Gastroesophageal sphincter (tissue), 4 donors: ENCODE results near the gene IL7R. TPM values are rescaled to one million over a fixed set of nuclear protein-coding genes. Genes with fewer than 3 reads are reported as not detected.

Source experiments
- ATAC-seq: fragments of 150-250 bp; one replicate; pipeline ENCODE4 v1.9.1; 2016; ENCODE audit warnings: mild to moderate bottlenecking, moderate library complexity
- H3K27ac ChIP-seq, 4 donors: fragments of 200-600 bp; sonication (generic) in 3 of 4; 1 replicate in 3 of 4; 2 replicates in 1 of 4; pipeline ENCODE4 v1.5.1; 2016 to 2019
- H3K27me3 ChIP-seq: fragments of 200-600 bp; sonication (generic); one replicate; pipeline ENCODE4 v1.5.1; 2019
- H3K36me3 ChIP-seq, 2 donors: fragments of 200-600 bp; sonication (generic); one replicate each; pipeline ENCODE4 v1.5.1; 2019; ENCODE audit warnings: control low read depth in 1 of 2
- H3K4me1 ChIP-seq, 3 donors: fragments of 200-600 bp; sonication (generic); 1 replicate in 2 of 3; 2 replicates in 1 of 3; pipeline ENCODE4 v1.5.1; 2016 to 2019; ENCODE audit warnings: control low read depth in 2 of 3
- H3K4me3 ChIP-seq, 2 donors: fragments of 200-600 bp; sonication (generic); one replicate each; pipeline ENCODE4 v1.5.1; 2019; ENCODE audit warnings: mild to moderate bottlenecking in 1 of 2, moderate library complexity in 1 of 2
- H3K9me3 ChIP-seq, 3 donors: fragments of 200-600 bp; sonication (generic); one replicate each; pipeline ENCODE4 v1.5.1; 2017 to 2019; ENCODE audit warnings: control low read depth in 2 of 3
- CTCF ChIP-seq, 4 experiments: fragments of 200-600 bp in 2 of 4; fragments of 450-650 bp in 2 of 4; sonication (generic) in 1 of 4; IDR thresholded peaks; one replicate each; pipeline ENCODE4 v1.5.1; 2017 to 2019; ENCODE audit warnings: antibody characterized with exemption in 4 of 4, mild to moderate bottlenecking in 2 of 4, moderate library complexity in 2 of 4
- EP300 ChIP-seq: sonication (generic); formaldehyde crosslinking; IDR thresholded peaks from one replicate; pipeline ENCODE4 v1.6.1; 2017; ENCODE audit warnings: antibody characterized with exemption, mild to moderate bottlenecking
- POLR2A ChIP-seq, 2 donors: fragments of 450-650 bp; IDR thresholded peaks; one replicate each; pipeline ENCODE4 v1.6.1; 2017; ENCODE audit warnings: antibody characterized with exemption in 2 of 2, mild to moderate bottlenecking in 2 of 2, moderate library complexity in 1 of 2
- POLR2AphosphoS5 ChIP-seq: sonication (generic); formaldehyde crosslinking; IDR thresholded peaks from one replicate; pipeline ENCODE4 v1.6.1; 2017; ENCODE audit warnings: antibody characterized with exemption
- WGBS, 2 donors: methylation state at CpG; one replicate each; pipeline ENCODE4 v1.1.5; 2018; ENCODE audit warnings: low coverage in 1 of 2; 5-methylcytosine and 5-hydroxymethylcytosine counted together
- total RNA-seq, 4 donors: library from RNA; depleted of rRNA; stranded (reverse); fragments of >200 nt; gene quantifications; one replicate each; pipeline ENCODE4 v1.1.0, GENCODE V29; 2016

Gene IL7R
- total RNA-seq, 4 donors from 2014 or later = 1.1 to 10.1 (median 4.0) TPM

- ATAC-seq = no peak
- Histone ChIP-seq H3K27me3 (no peaks in the 10 kb centered on the region), H3K4me1 (no peaks in the 10 kb centered on the region), H3K36me3 (no peaks in the 10 kb centered on the region), H3K4me3 (no peak overlapping the region), H3K9me3 (no peaks in the 10 kb centered on the region), H3K27ac (no peak overlapping the region)
- TF ChIP-seq POLR2A (IDR thresholded peaks at IDR 0.05) = no peak
- TF ChIP-seq EP300 = no peak
- no peak for TF ChIP-seq CTCF (IDR thresholded peaks at IDR 0.05)
- no peak for TF ChIP-seq POLR2AphosphoS5
- WGBS, 2 donors = 71 to 77% methylated on average over 9 to 10 of the region's 10 CpGs
Observed at GRCh38 chr5:35815089-35815936, 41.4 kb upstream of the IL7R start.

- no peaks in the 10 kb centered on the region for H3K36me3 ChIP-seq
- H3K27me3 ChIP-seq = no peaks in the 10 kb centered on the region
- ATAC-seq = no peak
- 47 to 64% methylated on average over 4 of the region's 4 CpGs for WGBS, 2 donors
- H3K4me1 ChIP-seq = no peaks in the 10 kb centered on the region
- no peaks in the 10 kb centered on the region for H3K9me3 ChIP-seq
- no peak overlapping the region for H3K4me3 ChIP-seq
- no peak overlapping the region for H3K27ac ChIP-seq
- no peak for TF ChIP-seq POLR2A (IDR thresholded peaks at IDR 0.05)
- no peak for TF ChIP-seq POLR2AphosphoS5
Observed at GRCh38 chr5:35816881-35817521, 39.7 kb upstream of the IL7R start.

- no peaks in the 10 kb centered on the region for H3K36me3 ChIP-seq
- no peak overlapping the region for H3K4me3 ChIP-seq
- ATAC-seq = no peak
- no peaks in the 10 kb centered on the region for H3K4me1 ChIP-seq
- H3K27me3 ChIP-seq = no peaks in the 10 kb centered on the region
- WGBS, 2 donors = 82 to 100% methylated on average over 2 of the region's 2 CpGs
- no peaks in the 10 kb centered on the region for H3K9me3 ChIP-seq
- TF ChIP-seq POLR2A (IDR thresholded peaks at IDR 0.05) = no peak
- TF ChIP-seq EP300 = no peak
- no peak for TF ChIP-seq CTCF (IDR thresholded peaks at IDR 0.05)
- no peak for TF ChIP-seq POLR2AphosphoS5
- H3K27ac ChIP-seq = no peak overlapping the region
Observed at GRCh38 chr5:35819026-35819425, 37.7 kb upstream of the IL7R start.

- no peak for ATAC-seq
- 93% methylated on average over 1 of the region's 1 CpG; no CpG with 5 or more reads in 1 of the 2 donors for WGBS, 2 donors
- no peak overlapping the region for H3K27ac ChIP-seq
- TF ChIP-seq POLR2A (IDR thresholded peaks at IDR 0.05) (no peak), POLR2AphosphoS5 (no peak), EP300 (no peak), CTCF (IDR thresholded peaks at IDR 0.05) (no peak)
- no peaks in the 10 kb centered on the region for H3K36me3 ChIP-seq
- no peak overlapping the region for H3K4me3 ChIP-seq
- no peaks in the 10 kb centered on the region for H3K4me1 ChIP-seq
- no peaks in the 10 kb centered on the region for H3K27me3 ChIP-seq
- no peaks in the 10 kb centered on the region for H3K9me3 ChIP-seq
Observed at GRCh38 chr5:35819668-35820067, 37.0 kb upstream of the IL7R start.

GRCh38 chr5:35820735-35821134 is 36.0 kb upstream of the IL7R start:
- TF ChIP-seq CTCF (IDR thresholded peaks at IDR 0.05) (no peak), EP300 (no peak), POLR2AphosphoS5 (no peak), POLR2A (IDR thresholded peaks at IDR 0.05) (no peak)
- WGBS, 2 donors = 78 to 85% methylated on average over 4 of the region's 4 CpGs
- no peak for ATAC-seq
- no peaks in the 10 kb centered on the region for H3K9me3 ChIP-seq
- H3K27ac ChIP-seq = no peak overlapping the region
- H3K27me3 ChIP-seq = peaks cover 3% of the 10 kb centered on the region
- no peak overlapping the region for H3K4me3 ChIP-seq
- H3K4me1 ChIP-seq = no peaks in the 10 kb centered on the region
- H3K36me3 ChIP-seq = no peaks in the 10 kb centered on the region
